H1 (cell line): ENCODE data around the gene LFNG. TPM values are rescaled to one million over a fixed set of nuclear protein-coding genes. Genes with fewer than 3 reads are reported as not detected.

Experiments used
- ATF2 ChIP-seq: IDR thresholded peaks from 2 replicates; pipeline ENCODE4 v1.6.1; 2012; ENCODE audit warnings: low read length, inconsistent platforms
- ATF3 ChIP-seq: IDR thresholded peaks from 2 replicates; pipeline ENCODE4 v1.6.1; 2011; ENCODE audit warnings: low read depth, mild to moderate bottlenecking, low read length; ENCODE audit not compliant: insufficient read depth
- CHD7 ChIP-seq: fragments of 300-600 bp; sonication (generic); IDR thresholded peaks from 2 replicates; pipeline ENCODE4 v1.7.1; 2012; ENCODE audit warnings: low read length, moderate library complexity, mild to moderate bottlenecking, inconsistent platforms; ENCODE audit not compliant: insufficient replicate concordance
- HDAC6 ChIP-seq: IDR thresholded peaks from one replicate; pipeline ENCODE4 v1.7.1; 2012; ENCODE audit warnings: low read depth, mild to moderate bottlenecking, inconsistent platforms, low read length, moderate library complexity
- JUND ChIP-seq: IDR thresholded peaks from 2 replicates; pipeline ENCODE4 v1.6.1; 2011; ENCODE audit warnings: mild to moderate bottlenecking, improper control_type of control experiment, low read length
- MAX ChIP-seq: IDR thresholded peaks from 2 replicates; pipeline ENCODE4 v1.6.1; 2012; ENCODE audit warnings: inconsistent platforms
- NANOG ChIP-seq: IDR thresholded peaks from 2 replicates; pipeline ENCODE4 v1.6.1; 2011; ENCODE audit warnings: low read length, low read depth, mild to moderate bottlenecking, inconsistent platforms; ENCODE audit not compliant: insufficient read depth, poor library complexity, severe bottlenecking
- RXRA ChIP-seq: IDR thresholded peaks from 2 replicates; pipeline ENCODE4 v1.6.1; 2011; ENCODE audit warnings: low read depth, mild to moderate bottlenecking, low read length, moderate library complexity; ENCODE audit not compliant: insufficient read depth
- SIX5 ChIP-seq: IDR thresholded peaks from 2 replicates; pipeline ENCODE4 v1.6.1; 2011; ENCODE audit warnings: mild to moderate bottlenecking, low read depth, low read length
- polyA plus RNA-seq, 7 experiments: library from polyadenylated mRNA; depleted of rRNA in 3 of 7; stranded (reverse) in 5 of 7; unstranded in 2 of 7; fragments of >200 nt in 5 of 7; fragments of 200-250 nt in 2 of 7; gene quantifications; 1 replicate in 5 of 7; 2 replicates in 1 of 7; 4 replicates in 1 of 7; pipeline versions ENCODE4 v1.2.1 to v1.2.3, GENCODE V29; 2011 to 2013; ENCODE audit warnings: missing spikeins in 2 of 7, mixed read lengths in 2 of 7
- total RNA-seq: library from RNA; stranded (reverse); fragmentation: NEBNext Ultra II Directional; extraction: Animal tissue kit (Norgen Biotek cat#: 25700); gene quantifications from 2 replicates; pipeline ENCODE4 v1.2.1, GENCODE V29; 2021

Gene LFNG
- total and polyA plus RNA-seq, 2 of the 8 experiments (the other 6 are each of a cell fraction or from before 2014, with no cell fraction given), result 31.6 to 35.6 TPM

- TF ChIP-seq CHD7 (no peak), NANOG (no peak), HDAC6 (no peak), ATF3 (no peak), ATF2 (no peak), SIX5 (no peak), JUND (no peak), MAX (no peak), RXRA (no peak)
These were observed 2.5 kb upstream of the LFNG start (continued) for GRCh38 chr7:2517026-2517425.
